GM19372 (cell line): Measurements from ENCODE around the gene MADD.
"Not testable (repeated sequence)": the region's sequence is repeated elsewhere in the genome, so short reads cannot be mapped to it uniquely, and the experiment has no call there.

Experiments
- ATAC-seq: cut with Tn5 transposase; IDR thresholded peaks from one replicate; pipeline ENCODE4 v1.9.1; 2021; ENCODE audit warnings: mild to moderate bottlenecking, low read depth, moderate library complexity; ENCODE audit not compliant: unreplicated experiment

The MADD gene

GRCh38 chr11:47317064-47317828 lies 47.3 kb downstream of the MADD start:
- no peak for ATAC-seq

- no peak for ATAC-seq
These were observed 48.2 kb downstream of the MADD start for GRCh38 chr11:47318166-47318565.

- no peak for ATAC-seq
These were observed 54.6 kb downstream of the MADD start for GRCh38 chr11:47324520-47324919.

- no peak for ATAC-seq
These were observed 55.5 kb downstream of the MADD start for GRCh38 chr11:47325271-47326041.

GRCh38 chr11:47326198-47326597 lies 56.3 kb downstream of the MADD start:
- ATAC-seq, result no peak

- ATAC-seq, result no peak
These were observed 57.1 kb downstream of the MADD start for GRCh38 chr11:47327025-47327424.

- no peak for ATAC-seq
These were observed 58.0 kb downstream of the MADD start for GRCh38 chr11:47327949-47328348.

- no peak for ATAC-seq
These were observed 58.8 kb downstream of the MADD start for GRCh38 chr11:47328449-47329390.

GRCh38 chr11:47329431-47329986 lies 59.6 kb downstream of the MADD start:
- no peak for ATAC-seq

GRCh38 chr11:47329987-47330931 lies 60.3 kb downstream of the MADD start:
- no peak for ATAC-seq

- no peak for ATAC-seq
These were observed 61.7 kb downstream of the MADD start for GRCh38 chr11:47331454-47332302.

- ATAC-seq, result no peak
These were observed 62.4 kb downstream of the MADD start for GRCh38 chr11:47332303-47332711.

GRCh38 chr11:47332791-47333525 lies 63.0 kb downstream of the MADD start:
- ATAC-seq, result no peak

- ATAC-seq, result no peak
These were observed 63.6 kb downstream of the MADD start for GRCh38 chr11:47333526-47333845.

- no peak for ATAC-seq
These were observed 64.0 kb downstream of the MADD start for GRCh38 chr11:47333886-47334443.

- not testable (repeated sequence) for ATAC-seq
These were observed 64.9 kb downstream of the MADD start for GRCh38 chr11:47334699-47335411.

GRCh38 chr11:47335733-47336132 lies 65.8 kb downstream of the MADD start:
- ATAC-seq, result no peak
